Naive thymus-derived CD8-positive, alpha-beta T cell (primary cell): ENCODE data around the gene GPC3. TPM values are rescaled to one million over a fixed set of nuclear protein-coding genes. Genes with fewer than 3 reads are reported as not detected.

ENCODE experiments used
- ATAC-seq, 2 donors: fragments of 150-1000 bp; cut with Tn5 transposase in 1 of 2; sonication (Bioruptor Pico), chemical (Tn5 transposase) in 1 of 2; 1 replicate in 1 of 2; 2 replicates in 1 of 2; pipeline ENCODE4 v1.10.0; 2021; ENCODE audit warnings: mild to moderate bottlenecking in 2 of 2, moderate library complexity in 2 of 2
- POLR2A ChIA-PET: fragments of 350-600 bp; sonication (Branson Sonifier 250); formaldehyde crosslinking; loops from one replicate; lab custom pipeline; 2021; ENCODE audit warnings: antibody characterized with exemption; lab: Charles Lee
- DNase-seq, 10 donors: peaks; one replicate each; pipeline versions ENCODE4 v3.0.0 to v3.0.0-alpha.2; 2020 to 2022
- H3K27ac Mint-ChIP-seq, 10 donors: one replicate each; pipeline ENCODE4 v1.8.0; 2020 to 2022; ENCODE audit warnings: mild to moderate bottlenecking in 10 of 10, mixed read lengths in 10 of 10, moderate library complexity in 4 of 10, inconsistent platforms in 1 of 10
- H3K27me3 Mint-ChIP-seq, 5 donors: one replicate each; pipeline ENCODE4 v1.8.0; 2021 to 2022; ENCODE audit warnings: mixed read lengths in 5 of 5
- H3K36me3 Mint-ChIP-seq, 3 donors: one replicate each; pipeline ENCODE4 v1.8.0; 2020 to 2022; ENCODE audit warnings: mixed read lengths in 3 of 3, mild to moderate bottlenecking in 2 of 3, inconsistent platforms in 1 of 3
- H3K4me1 Mint-ChIP-seq, 4 donors: one replicate each; pipeline ENCODE4 v1.8.0; 2021 to 2022; ENCODE audit warnings: mixed read lengths in 4 of 4
- H3K4me3 Mint-ChIP-seq, 10 donors: one replicate each; pipeline ENCODE4 v1.8.0; 2020 to 2022; ENCODE audit warnings: mild to moderate bottlenecking in 10 of 10, mixed read lengths in 10 of 10, moderate library complexity in 6 of 10, inconsistent platforms in 1 of 10
- H3K9me3 Mint-ChIP-seq, 9 donors: one replicate each; pipeline ENCODE4 v1.8.0; 2020 to 2022; ENCODE audit warnings: mixed read lengths in 9 of 9, mild to moderate bottlenecking in 3 of 9, inconsistent platforms in 1 of 9, moderate library complexity in 1 of 9
- polyA plus RNA-seq, 3 donors: library from polyadenylated mRNA; unstranded; fragments of 300-500 nt; fragmentation: Illumina TruSeq; gene quantifications; one replicate each; pipeline ENCODE4 v1.2.3, GENCODE V29; 2021
- total RNA-seq, 8 experiments: library from RNA in 2 of 8; stranded (reverse) in 2 of 8; gene quantifications; one replicate each; pipeline ENCODE4 v1.2.3 and lab custom pipeline; 2021 to 2026

The GPC3 gene
- total and polyA plus RNA-seq, 5 experiments from 2014 or later = 2.3 to 3.9 (median 2.6) TPM; not detected in 2

DNA sequence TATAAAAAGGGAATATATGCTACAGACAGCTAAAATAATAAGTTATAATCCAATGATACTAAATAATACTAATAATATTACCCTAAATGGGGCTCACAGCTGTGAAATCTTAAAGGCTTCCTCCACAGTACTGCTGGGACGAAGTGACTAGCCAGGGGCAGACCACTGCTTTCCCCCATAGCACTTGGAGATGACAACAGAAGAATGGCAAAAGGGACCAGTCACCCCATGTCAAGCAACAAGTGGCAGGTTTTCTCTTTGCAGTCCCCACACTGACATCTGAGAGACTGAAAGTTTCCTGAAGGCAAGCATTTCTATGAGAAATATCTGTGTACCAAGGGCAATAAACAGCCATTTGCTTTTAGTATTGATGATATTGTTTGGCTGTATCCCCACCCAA is 396.6 kb downstream of the GPC3 start:
- no peak overlapping the region for H3K27ac Mint-ChIP-seq
- DNase-seq = no peak
- peaks cover 0 to 7% (median 0%) of the 10 kb centered on the region in 5 donors for H3K27me3 Mint-ChIP-seq
- no peak for ATAC-seq
- H3K9me3 Mint-ChIP-seq = no peaks in the 10 kb centered on the region
- no peaks in the 10 kb centered on the region for H3K4me1 Mint-ChIP-seq
- no peaks in the 10 kb centered on the region for H3K36me3 Mint-ChIP-seq
- no peak overlapping the region for H3K4me3 Mint-ChIP-seq
- POLR2A ChIA-PET = no interaction called here

GRCh38 chrX:133587818-133588217 is 397.6 kb downstream of the GPC3 start:
- peaks cover 0 to 7% (median 0%) of the 10 kb centered on the region in 5 donors for H3K27me3 Mint-ChIP-seq
- POLR2A ChIA-PET = no interaction called here
- H3K9me3 Mint-ChIP-seq = no peaks in the 10 kb centered on the region
- no peaks in the 10 kb centered on the region for H3K36me3 Mint-ChIP-seq
- H3K4me3 Mint-ChIP-seq = no peak overlapping the region
- no peak for DNase-seq
- ATAC-seq = no peak
- peak overlapping the region in 1 of 10 donors; percentile 26 for H3K27ac Mint-ChIP-seq
- H3K4me1 Mint-ChIP-seq = no peaks in the 10 kb centered on the region

DNA sequence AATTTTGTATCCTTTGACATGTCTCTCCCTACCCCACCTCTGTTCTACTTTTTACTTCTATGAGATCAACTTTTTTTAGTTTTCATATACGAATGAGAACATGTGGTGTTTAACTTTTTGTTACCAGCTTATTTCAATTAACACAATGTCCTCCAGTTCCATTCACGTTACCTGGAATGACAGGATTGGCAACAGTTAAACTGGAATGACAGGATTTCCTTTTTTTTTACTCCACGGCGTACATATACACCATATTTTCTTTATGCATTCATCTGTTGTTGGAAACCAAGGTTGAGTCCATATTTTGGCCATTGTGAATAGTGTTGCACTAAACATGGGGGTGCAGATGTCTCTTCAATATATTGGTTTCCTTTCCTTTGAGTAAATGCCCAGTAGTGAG is 398.3 kb downstream of the GPC3 start:
- POLR2A ChIA-PET = no interaction called here
- peaks cover 0 to 7% (median 0%) of the 10 kb centered on the region in 5 donors for H3K27me3 Mint-ChIP-seq

DNA sequence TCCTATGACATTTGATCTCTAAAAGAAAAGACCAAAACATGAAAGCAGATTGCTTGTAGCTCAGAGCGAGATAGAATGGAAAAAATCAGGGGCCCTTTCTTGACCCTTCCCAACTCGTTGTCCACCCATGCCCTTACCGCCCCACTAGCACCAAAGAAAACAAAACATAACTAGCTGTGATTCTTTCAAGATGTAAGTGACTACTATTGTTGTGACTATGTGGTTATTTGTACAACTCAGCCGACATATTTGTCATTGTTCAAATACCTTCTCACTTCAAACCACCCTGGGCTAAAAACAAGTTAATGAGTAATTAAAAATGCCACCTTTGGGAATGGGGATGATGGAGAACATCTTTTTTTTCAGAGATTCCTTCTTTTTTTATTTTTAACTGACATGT is 399.0 kb downstream of the GPC3 start:
- DNase-seq (no peak), ATAC-seq (no peak)
- no peaks in the 10 kb centered on the region for H3K36me3 Mint-ChIP-seq
- POLR2A ChIA-PET = no interaction called here
- no peak overlapping the region for H3K27ac Mint-ChIP-seq
- peaks cover 0 to 7% (median 0%) of the 10 kb centered on the region in 5 donors for H3K27me3 Mint-ChIP-seq
- no peaks in the 10 kb centered on the region for H3K9me3 Mint-ChIP-seq
- no peak overlapping the region for H3K4me3 Mint-ChIP-seq
- H3K4me1 Mint-ChIP-seq = no peaks in the 10 kb centered on the region

More for the DNA sequence above, 398.3 kb downstream of the GPC3 start:
- no peak for DNase-seq
- H3K4me3 Mint-ChIP-seq = no peak overlapping the region
- H3K27ac Mint-ChIP-seq = no peak overlapping the region
- no peaks in the 10 kb centered on the region for H3K9me3 Mint-ChIP-seq
- no peaks in the 10 kb centered on the region for H3K4me1 Mint-ChIP-seq
- no peaks in the 10 kb centered on the region for H3K36me3 Mint-ChIP-seq
- no peak for ATAC-seq

- Mint-ChIP-seq H3K4me1 (no peaks in the 10 kb centered on the region), H3K9me3 (no peaks in the 10 kb centered on the region), H3K27ac (no peak overlapping the region), H3K4me3 (no peak overlapping the region), H3K27me3 (peaks cover 0 to 7% (median 0%) of the 10 kb centered on the region in 5 donors), H3K36me3 (no peaks in the 10 kb centered on the region)
- DNase-seq (no peak), ATAC-seq (no peak)
- POLR2A ChIA-PET = no interaction called here
These were observed 401.6 kb downstream of the GPC3 start for GRCh38 chrX:133583825-133584224.

DNA sequence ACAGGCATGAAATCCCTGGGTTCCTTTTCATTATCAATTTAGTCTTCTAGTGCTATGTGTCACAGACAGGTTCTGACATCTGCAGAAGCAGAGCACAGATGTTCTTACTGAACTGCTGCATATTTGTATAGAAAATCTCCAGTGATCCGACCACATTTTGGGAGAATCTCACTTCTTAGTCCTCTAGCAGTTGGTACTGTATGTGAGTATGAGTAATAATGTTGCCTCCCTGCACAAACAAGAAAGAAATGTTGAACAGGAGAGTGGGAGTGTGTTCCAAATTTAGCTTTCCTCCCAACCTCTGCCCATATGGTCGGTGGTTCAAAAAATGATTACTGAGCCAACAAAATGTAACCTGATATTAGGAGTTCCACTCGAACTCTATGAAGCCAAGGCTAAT is 404.8 kb downstream of the GPC3 start:
- no peak overlapping the region for H3K27ac Mint-ChIP-seq
- peaks cover 0 to 6% (median 0%) of the 10 kb centered on the region in 5 donors for H3K27me3 Mint-ChIP-seq
- no peaks in the 10 kb centered on the region for H3K36me3 Mint-ChIP-seq
- H3K4me3 Mint-ChIP-seq = no peak overlapping the region
- H3K4me1 Mint-ChIP-seq = no peaks in the 10 kb centered on the region
- no peak for ATAC-seq
- DNase-seq = no peak
- no peaks in the 10 kb centered on the region for H3K9me3 Mint-ChIP-seq
- POLR2A ChIA-PET = no interaction called here

- Mint-ChIP-seq H3K27me3 (no peaks in the 10 kb centered on the region), H3K4me3 (no peak overlapping the region), H3K27ac (no peak overlapping the region), H3K4me1 (no peaks in the 10 kb centered on the region), H3K9me3 (no peaks in the 10 kb centered on the region), H3K36me3 (no peaks in the 10 kb centered on the region)
- POLR2A ChIA-PET = no interaction called here
- no peak for ATAC-seq
- no peak for DNase-seq
These were observed 405.8 kb downstream of the GPC3 start for GRCh38 chrX:133579631-133580030.

DNA sequence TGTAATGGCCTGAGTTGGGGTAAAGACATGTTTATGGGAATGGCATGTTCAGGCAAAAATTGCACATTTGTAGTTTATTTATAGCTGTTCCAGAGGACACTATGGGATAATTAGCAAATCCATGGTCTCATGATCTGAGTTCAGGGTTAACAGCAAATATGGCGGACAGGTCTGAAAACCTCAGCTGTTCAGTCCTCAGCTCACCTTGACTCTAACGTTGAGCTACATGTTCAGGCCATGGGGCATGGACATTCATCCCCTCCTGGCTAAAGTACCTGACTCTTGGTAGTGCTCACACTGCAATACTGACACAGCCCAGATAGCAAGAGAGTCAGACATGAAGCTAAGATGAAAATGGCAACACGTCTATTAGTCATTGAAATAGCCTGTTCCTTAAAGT is 408.5 kb downstream of the GPC3 start:
- Mint-ChIP-seq H3K4me3 (no peak overlapping the region), H3K9me3 (peaks cover 0 to 12% (median 4%) of the 10 kb centered on the region in 9 donors), H3K4me1 (no peaks in the 10 kb centered on the region), H3K27me3 (no peaks in the 10 kb centered on the region), H3K27ac (no peak overlapping the region), H3K36me3 (peaks cover 0 to 8% (median 0%) of the 10 kb centered on the region in 3 donors)
- ATAC-seq (no peak), DNase-seq (no peak)
- POLR2A ChIA-PET = no interaction called here

GRCh38 chrX:133575501-133576136 is 409.8 kb downstream of the GPC3 start:
- H3K27me3 Mint-ChIP-seq = no peaks in the 10 kb centered on the region
- H3K27ac Mint-ChIP-seq = no peak overlapping the region
- H3K4me1 Mint-ChIP-seq = no peaks in the 10 kb centered on the region
- no peak for DNase-seq
- peaks cover 0 to 8% (median 1%) of the 10 kb centered on the region in 3 donors for H3K36me3 Mint-ChIP-seq
- no peak overlapping the region for H3K4me3 Mint-ChIP-seq
- ATAC-seq = no peak
- POLR2A ChIA-PET = no interaction called here
- peaks cover 0 to 15% (median 4%) of the 10 kb centered on the region in 9 donors for H3K9me3 Mint-ChIP-seq

DNA sequence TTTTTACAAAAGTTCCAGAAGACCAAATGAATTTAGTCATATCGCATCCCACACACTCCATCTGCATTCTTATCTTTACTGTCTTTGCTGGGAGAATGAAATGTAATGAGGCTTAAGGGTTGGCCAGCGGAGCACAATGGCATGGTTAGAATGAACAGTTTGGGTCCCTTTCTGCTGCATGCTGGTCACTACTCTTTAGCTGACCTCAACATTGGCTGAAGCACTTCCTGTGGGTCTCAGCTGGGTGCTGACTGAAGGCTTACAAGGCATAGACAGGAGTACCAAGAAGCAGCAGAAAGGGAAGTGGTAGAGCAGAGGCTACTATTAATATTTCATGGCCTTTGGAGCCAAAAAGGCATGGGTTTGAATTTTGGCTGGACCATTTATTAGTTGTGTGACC is 410.7 kb downstream of the GPC3 start:
- ATAC-seq = no peak
- Mint-ChIP-seq H3K4me3 (no peak overlapping the region), H3K36me3 (peaks cover 0 to 8% (median 1%) of the 10 kb centered on the region in 3 donors), H3K27me3 (no peaks in the 10 kb centered on the region), H3K27ac (no peak overlapping the region), H3K4me1 (no peaks in the 10 kb centered on the region), H3K9me3 (peaks cover 0 to 15% (median 4%) of the 10 kb centered on the region in 9 donors)
- no peak for DNase-seq
- POLR2A ChIA-PET = no interaction called here

DNA sequence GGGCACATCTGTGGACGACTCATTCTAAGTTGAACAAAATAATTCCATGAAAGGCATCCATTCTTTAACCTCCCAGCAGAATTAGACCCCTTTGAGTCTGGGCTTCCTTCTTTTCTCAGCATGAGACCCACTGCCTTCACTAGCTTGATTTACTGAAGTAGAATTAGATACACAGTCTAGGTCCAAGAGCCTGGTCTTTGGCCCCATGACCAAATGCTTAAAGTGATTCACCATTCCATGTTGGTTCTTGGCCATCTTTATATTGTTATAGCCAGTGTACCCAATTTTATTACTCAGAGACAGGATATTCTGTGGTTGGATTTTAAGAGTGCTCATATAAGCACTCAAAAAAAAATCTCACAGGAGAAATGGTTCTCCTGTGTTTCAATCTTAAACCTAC is 414.8 kb downstream of the GPC3 start:
- POLR2A ChIA-PET = no interaction called here
- no peaks in the 10 kb centered on the region for H3K27me3 Mint-ChIP-seq
- no peak for ATAC-seq

DNA sequence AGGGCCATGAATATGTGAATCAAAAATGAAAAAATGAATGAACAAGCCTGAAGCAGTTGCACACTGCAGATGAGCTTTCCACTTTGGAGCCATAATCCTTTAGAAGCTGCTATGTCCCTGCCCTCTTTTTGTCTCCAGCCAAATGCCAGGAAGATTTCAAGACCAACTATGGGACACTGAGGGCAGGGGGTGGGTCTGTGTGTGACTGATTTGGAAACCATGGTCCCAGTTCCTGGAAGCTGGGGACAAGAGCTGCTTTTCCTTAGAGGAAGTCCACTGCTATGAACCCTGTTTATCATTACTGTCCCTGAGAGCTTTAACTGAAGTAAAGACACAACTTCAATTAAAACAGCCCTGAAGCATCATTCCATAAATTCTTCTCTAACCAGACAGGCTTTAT is 416.2 kb downstream of the GPC3 start:
- DNase-seq (no peak), ATAC-seq (no peak)
- POLR2A ChIA-PET = no interaction called here
- Mint-ChIP-seq H3K9me3 (peaks cover 0 to 15% (median 4%) of the 10 kb centered on the region in 9 donors), H3K36me3 (peaks cover 0 to 8% (median 1%) of the 10 kb centered on the region in 3 donors), H3K27me3 (no peaks in the 10 kb centered on the region), H3K27ac (no peak overlapping the region), H3K4me1 (no peaks in the 10 kb centered on the region), H3K4me3 (no peak overlapping the region)

More for the DNA sequence above, 414.8 kb downstream of the GPC3 start:
- Mint-ChIP-seq H3K9me3 (peaks cover 0 to 15% (median 4%) of the 10 kb centered on the region in 9 donors), H3K4me3 (no peak overlapping the region), H3K4me1 (no peaks in the 10 kb centered on the region), H3K27ac (no peak overlapping the region), H3K36me3 (peaks cover 0 to 8% (median 1%) of the 10 kb centered on the region in 3 donors)
- DNase-seq = no peak

DNA sequence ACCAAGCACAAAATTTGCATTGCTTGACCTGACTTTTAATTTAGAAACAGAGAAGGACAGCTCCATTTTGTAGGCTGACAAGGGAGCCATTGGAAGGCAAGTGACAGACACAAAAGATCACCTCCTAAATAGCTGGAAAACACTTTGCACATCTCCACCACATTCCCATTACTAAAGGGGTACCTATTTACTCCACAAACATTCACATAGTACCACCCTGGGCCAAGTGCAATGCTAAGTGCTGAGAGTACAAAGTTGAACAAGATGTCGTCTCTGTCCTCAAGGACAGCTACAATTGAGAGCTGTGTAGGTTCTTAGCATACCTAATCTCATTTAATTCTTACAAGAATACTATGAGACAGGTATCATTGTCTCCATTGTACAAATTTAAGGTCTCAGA is 417.3 kb downstream of the GPC3 start:
- POLR2A ChIA-PET = no interaction called here
- DNase-seq (no peak), ATAC-seq (no peak)
- Mint-ChIP-seq H3K4me3 (no peak overlapping the region), H3K36me3 (peaks cover 0 to 8% (median 1%) of the 10 kb centered on the region in 3 donors), H3K4me1 (no peaks in the 10 kb centered on the region), H3K9me3 (peaks cover 0 to 13% (median 4%) of the 10 kb centered on the region in 9 donors), H3K27me3 (no peaks in the 10 kb centered on the region), H3K27ac (no peak overlapping the region)

- Mint-ChIP-seq H3K4me3 (no peak overlapping the region), H3K9me3 (peaks cover 0 to 4% (median 0%) of the 10 kb centered on the region in 9 donors), H3K4me1 (no peaks in the 10 kb centered on the region), H3K36me3 (peaks cover 0 to 1% (median 0%) of the 10 kb centered on the region in 3 donors), H3K27ac (no peak overlapping the region), H3K27me3 (no peaks in the 10 kb centered on the region)
- POLR2A ChIA-PET = no interaction called here
- DNase-seq = no peak
- ATAC-seq = no peak
These were observed 418.5 kb downstream of the GPC3 start for GRCh38 chrX:133566876-133567275.
